Thyroid gland (tissue), 4 donors: ENCODE measurements around the gene TEX38.

Experiments
- POLR2A ChIP-seq, 2 donors: fragments of 450-650 bp; IDR thresholded peaks; one replicate each; pipeline ENCODE4 v1.6.1; 2017; ENCODE audit warnings: antibody characterized with exemption in 2 of 2, mild to moderate bottlenecking in 2 of 2, moderate library complexity in 1 of 2
- TF ChIP-seq, protein P1 (sequence below), 6 experiments: fragments of 200-600 bp in 3 of 6; fragments of 450-650 bp in 3 of 6; sonication (generic) in 3 of 6; IDR thresholded peaks; one replicate each; pipeline ENCODE4 v1.5.1; 2016 to 2019; ENCODE audit warnings: antibody characterized with exemption in 6 of 6, mild to moderate bottlenecking in 2 of 6, inconsistent platforms in 1 of 6, moderate library complexity in 1 of 6

DNA sequence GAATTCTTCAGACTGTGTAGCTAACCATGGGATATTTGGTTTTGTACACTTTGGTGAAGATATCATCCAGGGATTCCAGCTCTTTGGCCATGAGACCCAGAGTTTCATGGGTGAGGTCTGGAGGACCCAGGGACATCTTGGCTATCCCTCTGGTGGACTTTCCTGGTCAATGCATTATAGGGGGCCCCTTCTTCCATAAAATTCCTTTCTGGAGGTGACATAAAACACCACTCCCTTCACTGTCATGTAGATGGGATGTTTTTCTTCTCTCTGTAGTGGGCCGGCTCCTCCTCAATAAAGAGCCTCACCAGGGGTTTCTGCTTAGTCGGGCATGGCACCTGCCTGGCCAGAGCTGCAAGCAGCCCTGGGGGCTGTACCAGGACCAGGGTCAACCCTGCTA is 5.7 kb upstream of the TEX38 start:
- TF ChIP-seq, protein P1, sequence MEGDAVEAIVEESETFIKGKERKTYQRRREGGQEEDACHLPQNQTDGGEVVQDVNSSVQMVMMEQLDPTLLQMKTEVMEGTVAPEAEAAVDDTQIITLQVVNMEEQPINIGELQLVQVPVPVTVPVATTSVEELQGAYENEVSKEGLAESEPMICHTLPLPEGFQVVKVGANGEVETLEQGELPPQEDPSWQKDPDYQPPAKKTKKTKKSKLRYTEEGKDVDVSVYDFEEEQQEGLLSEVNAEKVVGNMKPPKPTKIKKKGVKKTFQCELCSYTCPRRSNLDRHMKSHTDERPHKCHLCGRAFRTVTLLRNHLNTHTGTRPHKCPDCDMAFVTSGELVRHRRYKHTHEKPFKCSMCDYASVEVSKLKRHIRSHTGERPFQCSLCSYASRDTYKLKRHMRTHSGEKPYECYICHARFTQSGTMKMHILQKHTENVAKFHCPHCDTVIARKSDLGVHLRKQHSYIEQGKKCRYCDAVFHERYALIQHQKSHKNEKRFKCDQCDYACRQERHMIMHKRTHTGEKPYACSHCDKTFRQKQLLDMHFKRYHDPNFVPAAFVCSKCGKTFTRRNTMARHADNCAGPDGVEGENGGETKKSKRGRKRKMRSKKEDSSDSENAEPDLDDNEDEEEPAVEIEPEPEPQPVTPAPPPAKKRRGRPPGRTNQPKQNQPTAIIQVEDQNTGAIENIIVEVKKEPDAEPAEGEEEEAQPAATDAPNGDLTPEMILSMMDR (IDR thresholded peaks at IDR 0.05), result no peak
- no peak for TF ChIP-seq POLR2A (IDR thresholded peaks at IDR 0.05)
